ENCODE measurements around the gene MIA. TPM values are rescaled to one million over a fixed set of nuclear protein-coding genes. Genes with fewer than 3 reads are reported as not detected.
A peak's percentile ranks its signal among the peaks of the same experiment; 100 is the strongest.
"Not testable (repeated sequence)": the region's sequence is repeated elsewhere in the genome, so short reads cannot be mapped to it uniquely, and the experiment has no call there.

Gene MIA
- total and polyA plus RNA-seq, 2 of the 8 experiments (the other 6 are each of a cell fraction or from before 2014, with no cell fraction given), result not detected

DNA sequence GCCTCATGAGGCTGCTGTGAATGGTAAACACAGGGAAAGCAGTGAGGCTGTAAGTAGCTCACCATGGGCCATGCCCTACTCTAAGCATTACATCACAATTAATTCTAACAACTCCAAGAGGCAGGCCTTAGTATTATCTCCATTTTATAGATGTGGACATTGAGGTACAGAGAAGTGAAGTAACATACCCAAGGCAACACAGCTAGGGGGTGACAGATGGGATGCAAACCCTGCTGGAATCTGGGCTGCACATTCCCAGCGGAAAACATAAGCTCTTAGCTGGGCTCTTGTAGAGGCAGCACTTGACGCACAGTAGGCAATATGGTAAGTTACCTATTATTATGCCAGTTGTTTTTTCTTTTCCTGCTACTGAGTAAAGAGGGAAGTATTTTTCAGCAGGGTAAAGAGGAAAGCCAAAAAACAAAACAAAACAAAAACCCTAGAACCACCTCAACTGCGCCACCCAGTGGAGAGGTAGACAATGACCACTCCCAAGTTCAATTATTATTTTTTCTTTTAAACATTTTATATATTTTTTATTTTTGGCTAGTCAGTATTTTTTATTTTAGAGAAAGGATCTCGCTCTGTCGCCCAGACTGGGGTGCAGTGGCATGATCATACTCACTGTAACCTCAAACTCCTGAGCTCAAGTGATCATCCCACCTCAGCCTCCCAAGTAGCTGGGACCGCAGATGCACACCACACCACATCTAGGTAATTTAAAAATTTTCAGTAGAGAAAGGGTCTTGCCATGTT, 44.3 kb downstream of the MIA start:
- not testable (repeated sequence) for H3K79me1 ChIP-seq (ENCODE audit: low read depth, low read length); H4K5ac ChIP-seq (ENCODE audit: insufficient read length, low read depth, low read length); H4K20me1 ChIP-seq (replicated peaks in 1 of 2; ENCODE audit: control insufficient read depth in 1 of 2, insufficient read depth in 2 of 2, low read length in 2 of 2); H2BK15ac ChIP-seq (ENCODE audit: low read length); H3K4me3 ChIP-seq (ENCODE audit: extremely low read depth in 1 of 4, insufficient read depth in 2 of 4, low read depth in 3 of 4, low read length in 4 of 4); H2BK120ac ChIP-seq (replicated peaks; ENCODE audit: low read depth, low read length); H2BK12ac ChIP-seq (ENCODE audit: low read depth, low read length); H3K4me1 ChIP-seq (replicated peaks in 1 of 4; ENCODE audit: control insufficient read depth in 3 of 4, insufficient read depth in 4 of 4, low read length in 3 of 4); H3K4ac ChIP-seq (replicated peaks; ENCODE audit: insufficient read length, low read depth, low read length); H2BK5ac ChIP-seq (ENCODE audit: low read depth, low read length); H3K9ac ChIP-seq (replicated peaks in 1 of 4; ENCODE audit: extremely low read depth in 1 of 4, low read depth in 3 of 4, low read length in 3 of 4); FAIRE-seq; H4K91ac ChIP-seq (replicated peaks; ENCODE audit: insufficient read length, low read length); H3K4me2 ChIP-seq (ENCODE audit: insufficient read depth in 1 of 2, low read depth in 2 of 2, low read length in 2 of 2); H2AFZ ChIP-seq (ENCODE audit: low read length); H3K27me3 ChIP-seq (replicated peaks in 1 of 4; ENCODE audit: control insufficient read depth in 3 of 4, extremely low read depth in 1 of 4, insufficient read depth in 3 of 4, low read length in 3 of 4); H4K8ac ChIP-seq (ENCODE audit: extremely low read depth, insufficient read depth, low read length); H3K56ac ChIP-seq (replicated peaks; ENCODE audit: insufficient read length, low read depth, low read length); H2BK20ac ChIP-seq (ENCODE audit: low read length); H3K23ac ChIP-seq (ENCODE audit: insufficient read length); H3K79me2 ChIP-seq (ENCODE audit: control insufficient read depth in 1 of 2, insufficient read depth in 2 of 2, low read length in 2 of 2); H3K23me2 ChIP-seq (ENCODE audit: low read depth, low read length); H3K9me3 ChIP-seq (ENCODE audit: insufficient read depth in 2 of 2, low read depth in 1 of 2, low read length in 1 of 2); H3K14ac ChIP-seq (ENCODE audit: insufficient read length); H3K36me3 ChIP-seq (ENCODE audit: control insufficient read depth in 2 of 4, insufficient read depth in 4 of 4, low read length in 3 of 4); H3K18ac ChIP-seq (ENCODE audit: extremely low read depth, low read length); H3K27ac ChIP-seq (ENCODE audit: low read depth, low read length); H2AK5ac ChIP-seq (ENCODE audit: low read depth, low read length)
- TF ChIP-seq, protein P1, sequence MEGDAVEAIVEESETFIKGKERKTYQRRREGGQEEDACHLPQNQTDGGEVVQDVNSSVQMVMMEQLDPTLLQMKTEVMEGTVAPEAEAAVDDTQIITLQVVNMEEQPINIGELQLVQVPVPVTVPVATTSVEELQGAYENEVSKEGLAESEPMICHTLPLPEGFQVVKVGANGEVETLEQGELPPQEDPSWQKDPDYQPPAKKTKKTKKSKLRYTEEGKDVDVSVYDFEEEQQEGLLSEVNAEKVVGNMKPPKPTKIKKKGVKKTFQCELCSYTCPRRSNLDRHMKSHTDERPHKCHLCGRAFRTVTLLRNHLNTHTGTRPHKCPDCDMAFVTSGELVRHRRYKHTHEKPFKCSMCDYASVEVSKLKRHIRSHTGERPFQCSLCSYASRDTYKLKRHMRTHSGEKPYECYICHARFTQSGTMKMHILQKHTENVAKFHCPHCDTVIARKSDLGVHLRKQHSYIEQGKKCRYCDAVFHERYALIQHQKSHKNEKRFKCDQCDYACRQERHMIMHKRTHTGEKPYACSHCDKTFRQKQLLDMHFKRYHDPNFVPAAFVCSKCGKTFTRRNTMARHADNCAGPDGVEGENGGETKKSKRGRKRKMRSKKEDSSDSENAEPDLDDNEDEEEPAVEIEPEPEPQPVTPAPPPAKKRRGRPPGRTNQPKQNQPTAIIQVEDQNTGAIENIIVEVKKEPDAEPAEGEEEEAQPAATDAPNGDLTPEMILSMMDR (IDR thresholded peaks at IDR 0.05; ENCODE audit: control extremely low read depth in 1 of 3, insufficient read depth in 1 of 3, low read depth in 1 of 3, low read length in 3 of 3), result peak in 2 of 3 experiments; percentile 41 to 48; a peak in 2 of 4 replicates
- peak; percentile 35 to 51; a peak in 2 of 4 replicates for TF ChIP-seq RAD21 (IDR thresholded peaks at IDR 0.05 in 1 of 2, conservative IDR thresholded peaks at IDR 0.05 in 1 of 2; ENCODE audit: low read depth in 2 of 2, low read length in 2 of 2)
- 28% methylated on average over 6 of the region's 6 CpGs; no CpG with 5 or more reads in 1 of the 2 experiments for WGBS, 2 experiments (ENCODE audit: extremely low coverage in 1 of 2, insufficient coverage in 1 of 2, insufficient read length in 1 of 2, insufficient replicate concordance in 2 of 2, low coverage in 1 of 2, low lambda C conversion rate in 2 of 2, missing lambda C conversion rate in 1 of 2)
- ChIA-PET POLR2A (ENCODE audit: partially characterized antibody) (interaction anchor here (0.9 to 2.2 kb wide), 6 partner anchors 9 to 67 kb away, joined by 3 to 8 read pairs (median 4); partner anchors contain the start of gene EGLN2), CTCF (ENCODE audit: partially characterized antibody) (interaction anchor here (0.7 to 3.0 kb wide), 30 partner anchors 9 to 627 kb away, joined by 3 to 16 read pairs (median 3); partner anchors contain the start of genes ACTMAP and SNRPA)
- peak in 1 of 2 experiments; percentile 67 for DNase-seq (ENCODE audit: low read depth in 1 of 2, low spot score in 2 of 2)

Data from H1 (cell line).